CD4-positive, alpha-beta T cell (primary cell): ENCODE measurements around the gene TTLL3. TPM values are rescaled to one million over a fixed set of nuclear protein-coding genes. Genes with fewer than 3 reads are reported as not detected.

Experiments
- ATAC-seq: fragments of 200-7000 bp; cut with Tn5 transposase; one replicate; pipeline ENCODE4 v1.10.0; 2022; ENCODE audit warnings: mild to moderate bottlenecking; ENCODE audit not compliant: poor library complexity
- CTCF ChIA-PET: fragments of 350-600 bp; sonication (Branson Sonifier 250); formaldehyde crosslinking; loops from one replicate; lab custom pipeline; 2021; ENCODE audit warnings: antibody characterized with exemption, inconsistent platforms; lab: Charles Lee
- POLR2A ChIA-PET: fragments of 350-600 bp; sonication (Branson Sonifier 250); formaldehyde crosslinking; loops from one replicate; lab custom pipeline; 2021; ENCODE audit warnings: antibody characterized with exemption, inconsistent platforms; lab: Charles Lee
- DNase-seq, 14 experiments: peaks; one replicate each; pipeline ENCODE4 v3.0.0-alpha.2; 2013 to 2020; ENCODE audit warnings: mixed read lengths in 2 of 14
- H3K27ac ChIP-seq, 2 donors: one replicate each; pipeline versions ENCODE4 v1.5.1 to v1.7.0; 2013; ENCODE audit warnings: low read length in 2 of 2, low read depth in 1 of 2, mild to moderate bottlenecking in 1 of 2
- H3K27me3 ChIP-seq, 2 experiments: 1 replicate in 1 of 2; 2 replicates in 1 of 2; pipeline versions ENCODE4 v1.6.1 to v1.7.0; 2013; ENCODE audit warnings: low read length in 2 of 2, control low read depth in 1 of 2, mild to moderate bottlenecking in 1 of 2, moderate library complexity in 1 of 2; ENCODE audit not compliant: insufficient read depth in 2 of 2, control insufficient read depth in 1 of 2
- H3K36me3 ChIP-seq: one replicate; pipeline ENCODE4 v1.6.1; 2013; ENCODE audit warnings: low read length, control low read depth; ENCODE audit not compliant: insufficient read depth
- H3K4me1 ChIP-seq: one replicate; pipeline ENCODE4 v1.6.1; 2013; ENCODE audit warnings: low read length, control low read depth; ENCODE audit not compliant: insufficient read depth
- H3K4me3 ChIP-seq: one replicate; pipeline ENCODE4 v1.5.1; 2013; ENCODE audit warnings: mild to moderate bottlenecking, low read length, moderate library complexity
- H3K9me3 ChIP-seq, 2 experiments: 1 replicate in 1 of 2; 2 replicates in 1 of 2; pipeline versions ENCODE4 v1.6.1 to v1.7.0; 2013; ENCODE audit warnings: low read length in 2 of 2, mild to moderate bottlenecking in 2 of 2, control low read depth in 1 of 2, moderate library complexity in 1 of 2; ENCODE audit not compliant: control insufficient read depth in 1 of 2, insufficient read depth in 1 of 2
- H3K27ac Mint-ChIP-seq: one replicate; pipeline ENCODE4 v1.8.0; 2020; ENCODE audit warnings: mixed read lengths
- H3K27me3 Mint-ChIP-seq: one replicate; pipeline ENCODE4 v1.8.0; 2021; ENCODE audit warnings: mixed read lengths
- H3K36me3 Mint-ChIP-seq: one replicate; pipeline ENCODE4 v1.8.0; 2021; ENCODE audit warnings: low read depth, mixed read lengths
- H3K4me1 Mint-ChIP-seq: one replicate; pipeline ENCODE4 v1.8.0; 2021; ENCODE audit warnings: low read depth, mixed read lengths
- H3K4me3 Mint-ChIP-seq: one replicate; pipeline ENCODE4 v1.8.0; 2020; ENCODE audit warnings: mild to moderate bottlenecking, mixed read lengths
- H3K9me3 Mint-ChIP-seq: one replicate; pipeline ENCODE4 v1.8.0; 2020; ENCODE audit warnings: mixed read lengths
- intact Hi-C, 2 experiments: fragments of 100-400 bp; cut with DNase I in 1 of 2; cut with micrococcal nuclease in 1 of 2; formaldehyde crosslinking; loops; one replicate each; pipeline versions ENCODE4 v1.15.1 to v1.9.0; 2023 to 2025; cut with DNase I, micrococcal nuclease
- total RNA-seq, 174 experiments: library from RNA in 2 of 174; stranded (reverse) in 2 of 174; gene quantifications; one replicate each; pipeline ENCODE4 v1.2.3 and lab custom pipeline; 2021 to 2026
- TF ChIP-seq, protein P1 (sequence below): fragments of 200-600 bp; IDR thresholded peaks from one replicate; pipeline ENCODE4 v1.8.0; 2022; ENCODE audit warnings: antibody characterized with exemption, mild to moderate bottlenecking

TTLL3 gene
- total RNA-seq, 2 experiments from 2014 or later = 50.5 to 58.6 TPM

DNA sequence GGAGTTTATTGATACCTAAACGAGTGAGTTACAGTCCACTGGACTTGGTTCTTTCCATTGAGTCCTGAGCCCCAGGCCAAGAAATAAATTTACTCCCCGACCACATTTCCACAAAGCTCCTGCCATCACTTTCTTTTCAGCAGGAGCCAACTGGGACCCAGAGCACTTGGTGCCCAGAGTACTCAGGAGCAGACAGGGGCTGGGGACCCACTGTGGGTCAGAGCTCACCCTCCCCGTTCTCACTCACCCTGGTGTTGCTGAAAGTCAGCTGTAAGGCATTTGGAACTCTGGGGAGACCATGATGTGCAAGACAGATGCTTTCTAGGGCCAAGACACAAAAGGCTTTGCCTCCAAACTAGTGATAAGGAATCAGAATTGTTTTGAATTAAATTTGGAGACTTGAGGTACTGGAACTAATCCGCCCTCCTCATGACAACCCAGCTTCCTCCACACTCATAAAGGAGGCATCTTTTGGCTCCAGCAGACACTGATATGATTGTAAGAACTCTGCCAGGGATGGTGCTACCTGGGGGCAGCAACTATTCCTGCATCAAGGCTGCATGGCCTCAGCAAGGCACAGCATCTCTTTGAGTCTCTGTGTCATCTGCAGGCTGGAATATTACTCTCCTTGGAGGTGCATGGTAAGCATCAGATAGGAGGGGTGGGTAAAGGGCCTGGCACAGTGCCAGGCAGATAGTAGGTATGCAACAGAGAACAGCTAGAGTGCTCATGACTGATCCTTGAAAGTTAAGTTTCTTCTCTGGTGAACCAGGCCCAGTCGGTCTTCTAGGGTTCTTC lies 33.0 kb upstream of the TTLL3 start:
- peaks cover 12% of the 10 kb centered on the region for H3K36me3 Mint-ChIP-seq
- POLR2A ChIA-PET = interaction anchor here (1.1 kb wide), 1 partner anchor 26 kb away, joined by 3 read pairs; no protein-coding TSS in a partner anchor
- TF ChIP-seq, protein P1, sequence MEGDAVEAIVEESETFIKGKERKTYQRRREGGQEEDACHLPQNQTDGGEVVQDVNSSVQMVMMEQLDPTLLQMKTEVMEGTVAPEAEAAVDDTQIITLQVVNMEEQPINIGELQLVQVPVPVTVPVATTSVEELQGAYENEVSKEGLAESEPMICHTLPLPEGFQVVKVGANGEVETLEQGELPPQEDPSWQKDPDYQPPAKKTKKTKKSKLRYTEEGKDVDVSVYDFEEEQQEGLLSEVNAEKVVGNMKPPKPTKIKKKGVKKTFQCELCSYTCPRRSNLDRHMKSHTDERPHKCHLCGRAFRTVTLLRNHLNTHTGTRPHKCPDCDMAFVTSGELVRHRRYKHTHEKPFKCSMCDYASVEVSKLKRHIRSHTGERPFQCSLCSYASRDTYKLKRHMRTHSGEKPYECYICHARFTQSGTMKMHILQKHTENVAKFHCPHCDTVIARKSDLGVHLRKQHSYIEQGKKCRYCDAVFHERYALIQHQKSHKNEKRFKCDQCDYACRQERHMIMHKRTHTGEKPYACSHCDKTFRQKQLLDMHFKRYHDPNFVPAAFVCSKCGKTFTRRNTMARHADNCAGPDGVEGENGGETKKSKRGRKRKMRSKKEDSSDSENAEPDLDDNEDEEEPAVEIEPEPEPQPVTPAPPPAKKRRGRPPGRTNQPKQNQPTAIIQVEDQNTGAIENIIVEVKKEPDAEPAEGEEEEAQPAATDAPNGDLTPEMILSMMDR = no peak
- Histone ChIP-seq H3K4me3 (no peak overlapping the region), H3K4me1 (peaks cover 45% of the 10 kb centered on the region), H3K27ac (no peak overlapping the region), H3K36me3 (peaks cover 13% of the 10 kb centered on the region), H3K9me3 (no peaks in the 10 kb centered on the region), H3K27me3 (no peaks in the 10 kb centered on the region)
- CTCF ChIA-PET = interaction anchor here (0.5 kb wide), 1 partner anchor 12 kb away, joined by 3 read pairs; no protein-coding TSS in a partner anchor
- no peak overlapping the region for H3K4me3 Mint-ChIP-seq
- no peak for ATAC-seq
- intact Hi-C loops = no loop called here
- H3K27me3 Mint-ChIP-seq = no peaks in the 10 kb centered on the region
- H3K9me3 Mint-ChIP-seq = no peaks in the 10 kb centered on the region
- DNase-seq = no peak
- H3K4me1 Mint-ChIP-seq = peaks cover 43% of the 10 kb centered on the region
- H3K27ac Mint-ChIP-seq = no peak overlapping the region

DNA sequence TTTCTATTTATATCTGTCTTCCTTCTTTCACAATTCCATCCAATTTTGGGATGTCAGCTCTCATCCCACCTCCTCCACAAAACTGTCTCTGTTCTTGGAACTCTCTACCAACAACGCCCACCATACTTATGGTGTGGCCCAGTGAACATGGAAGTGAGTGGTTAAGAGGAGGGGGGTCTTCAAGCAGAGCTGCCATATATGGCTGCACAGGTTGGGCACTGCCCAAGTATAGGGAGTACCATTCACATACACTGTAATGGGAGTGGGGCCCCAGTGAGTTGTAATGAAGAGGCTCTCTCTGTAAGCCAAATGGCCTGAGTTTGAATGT lies 32.4 kb upstream of the TTLL3 start:
- peaks cover 19% of the 10 kb centered on the region for H3K36me3 ChIP-seq
- Mint-ChIP-seq H3K27ac (no peak overlapping the region), H3K4me3 (no peak overlapping the region), H3K36me3 (peaks cover 17% of the 10 kb centered on the region), H3K27me3 (no peaks in the 10 kb centered on the region), H3K4me1 (peaks cover 49% of the 10 kb centered on the region), H3K9me3 (no peaks in the 10 kb centered on the region)
- ChIA-PET POLR2A (interaction anchor here (1.1 to 1.5 kb wide), 2 partner anchors 15 to 27 kb away, joined by 3 to 4 read pairs; partner anchors contain the start of genes ARPC4 and TADA3), CTCF (no interaction called here)
- TF ChIP-seq, protein P1 = no peak
- ATAC-seq (no peak), DNase-seq (no peak)
- H3K27ac ChIP-seq = no peak overlapping the region
- H3K4me1 ChIP-seq = peaks cover 50% of the 10 kb centered on the region
- no peaks in the 10 kb centered on the region for H3K27me3 ChIP-seq
- intact Hi-C loops = no loop called here
- H3K9me3 ChIP-seq = no peaks in the 10 kb centered on the region
- no peak overlapping the region for H3K4me3 ChIP-seq

DNA sequence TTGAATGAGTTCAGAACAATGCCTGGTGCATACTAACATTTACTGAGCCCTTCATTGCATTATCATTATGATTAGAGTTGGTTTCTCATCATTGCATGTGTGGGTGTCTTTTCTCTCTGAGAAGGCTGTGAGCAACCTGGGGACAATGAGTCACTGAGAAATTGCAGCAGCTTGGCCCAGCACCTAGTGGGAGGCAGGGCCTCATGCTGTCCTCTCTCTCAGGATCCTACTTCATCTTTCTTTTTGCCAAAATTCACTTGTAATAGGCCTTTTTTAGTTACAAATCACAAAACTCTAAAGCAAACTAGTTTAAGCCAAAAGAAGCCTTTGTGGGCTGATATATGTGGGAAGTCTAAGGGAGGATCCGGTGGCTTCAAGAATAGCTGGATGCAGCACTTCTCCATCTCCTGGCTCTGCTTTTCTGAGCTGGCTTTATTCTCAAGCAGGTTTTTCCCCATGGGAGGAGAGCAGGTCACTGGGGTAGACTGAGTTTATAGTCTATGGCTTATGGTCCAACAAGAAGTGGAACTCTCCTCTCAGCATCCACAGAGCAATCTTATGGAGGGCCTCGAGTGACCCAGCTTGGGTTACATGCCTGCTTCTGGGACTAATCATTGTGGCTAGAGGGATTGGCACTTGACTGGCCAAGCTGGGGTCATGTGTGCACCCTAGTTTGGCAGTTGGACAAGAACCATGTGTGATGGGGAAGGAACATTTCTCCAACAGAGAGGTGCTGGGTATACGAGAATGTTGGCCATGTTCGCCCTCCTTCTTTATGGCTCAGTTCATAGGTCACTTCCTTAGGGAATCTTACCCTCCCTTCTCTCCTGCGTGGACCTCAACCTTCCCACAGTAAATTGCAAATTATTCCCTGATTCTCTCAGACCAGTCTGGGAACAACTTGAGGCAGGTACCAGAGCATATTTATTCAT lies 31.7 kb upstream of the TTLL3 start:
- Mint-ChIP-seq H3K36me3 (peaks cover 23% of the 10 kb centered on the region), H3K9me3 (no peaks in the 10 kb centered on the region), H3K4me3 (peak overlapping the region; percentile 21), H3K27ac (peak overlapping the region; percentile 27), H3K27me3 (no peaks in the 10 kb centered on the region), H3K4me1 (peaks cover 53% of the 10 kb centered on the region)
- ChIA-PET CTCF (no interaction called here), POLR2A (interaction anchor here (0.6 to 1.5 kb wide), 4 partner anchors 14 to 28 kb away, joined by 3 to 4 read pairs (median 3); partner anchors contain the start of genes ARPC4, OGG1 and TADA3)
- peak in 1 of 14 experiments; percentile 16 for DNase-seq
- peaks cover 50% of the 10 kb centered on the region for H3K4me1 ChIP-seq
- no peaks in the 10 kb centered on the region for H3K9me3 ChIP-seq
- no peaks in the 10 kb centered on the region for H3K27me3 ChIP-seq
- no peak for ATAC-seq
- intact Hi-C loops = no loop called here
- TF ChIP-seq, protein P1 = no peak
- no peak overlapping the region for H3K4me3 ChIP-seq
- H3K36me3 ChIP-seq = peaks cover 25% of the 10 kb centered on the region
- no peak overlapping the region for H3K27ac ChIP-seq
